Heart left ventricle (tissue), 13 donors: ENCODE results near the gene TMEM150B.

Experiments used
- CTCF ChIP-seq, 12 donors: fragments of 200-600 bp; sonication (generic) in 4 of 12; IDR thresholded peaks; one replicate each; pipeline versions ENCODE4 v1.5.0 to v1.8.0; 2018 to 2022; ENCODE audit warnings: antibody characterized with exemption in 12 of 12, mild to moderate bottlenecking in 5 of 12
- POLR2A ChIP-seq, 2 donors: fragments of 450-650 bp; IDR thresholded peaks; one replicate each; pipeline ENCODE4 v1.6.1; 2017; ENCODE audit warnings: antibody characterized with exemption in 2 of 2, mild to moderate bottlenecking in 2 of 2, moderate library complexity in 2 of 2
- donor health status: ischemic (EF 13 %, LVEDD 7.1; RV severe dilation, severe dysfunction).
- donor health status: DM: no; HTN: yes; CAD: no.
- donor health status: DM: no; HTN: no; CAD: no.
- donor health status: ischemic (EF 25% LVEDD 6.9; RV normal size, moderate dysfunction).
- donor health status: ischemic (EF 25% LVEDD 5.7; RV mildly dilated, moderate dysfunction).
- donor health status: ischemic (EF 35%, LVEDD 5.7; RV mildly dilated, moderate dysfunction).
- donor health status: nonischemic (EF 11% LVEDD 7.7; RV severe dilation, severe dysfunction).
- donor health status: DM: yes; HTN: yes; CAD: no.
- donor health status: PGD.
- donor health status: ischemic (EF 29% LVEDD 5.4; RV normal size, mild dysfunction).
- donor health status: nonischemic (EF 23%, LVEDD 6.1; RV moderate dilation, normal function).

GRCh38 chr19:55369653-55370304 is 44.6 kb upstream of the TMEM150B start:
- TF ChIP-seq POLR2A (IDR thresholded peaks at IDR 0.05) (no peak), CTCF (IDR thresholded peaks at IDR 0.05) (no peak)
